Stimulated activated naive CD8-positive, alpha-beta T cell treated with anti-CD3 and anti-CD28 coated beads, Interleukin-15, Interleukin-2, amounts not matched to agents 100 ng/mL and 50 ng/mL, for 24 hours (primary cell): ENCODE results near the gene RBM20.
"Not testable (repeated sequence)": the region's sequence is repeated elsewhere in the genome, so short reads cannot be mapped to it uniquely, and the experiment has no call there.

Experiments used
- H3K27ac Mint-ChIP-seq: one replicate; pipeline ENCODE4 v1.8.0; 2021; ENCODE audit warnings: mild to moderate bottlenecking, mixed read lengths
- H3K27me3 Mint-ChIP-seq: one replicate; pipeline ENCODE4 v1.8.0; 2021; ENCODE audit warnings: mixed read lengths
- H3K36me3 Mint-ChIP-seq: one replicate; pipeline ENCODE4 v1.8.0; 2021; ENCODE audit warnings: low read depth, mixed read lengths
- H3K4me1 Mint-ChIP-seq: one replicate; pipeline ENCODE4 v1.8.0; 2021; ENCODE audit warnings: low read depth, mixed read lengths
- H3K4me3 Mint-ChIP-seq: one replicate; pipeline ENCODE4 v1.8.0; 2021; ENCODE audit warnings: mild to moderate bottlenecking, mixed read lengths
- H3K9me3 Mint-ChIP-seq: one replicate; pipeline ENCODE4 v1.8.0; 2021; ENCODE audit warnings: mixed read lengths

RBM20 gene

GRCh38 chr10:110756876-110757275 lies 112.7 kb downstream of the RBM20 start:
- no peak overlapping the region for H3K27ac Mint-ChIP-seq
- peaks cover 30% of the 10 kb centered on the region for H3K4me1 Mint-ChIP-seq
- no peaks in the 10 kb centered on the region for H3K9me3 Mint-ChIP-seq
- H3K36me3 Mint-ChIP-seq: no peaks in the 10 kb centered on the region
- peaks cover 4% of the 10 kb centered on the region for H3K27me3 Mint-ChIP-seq
- no peak overlapping the region for H3K4me3 Mint-ChIP-seq

DNA sequence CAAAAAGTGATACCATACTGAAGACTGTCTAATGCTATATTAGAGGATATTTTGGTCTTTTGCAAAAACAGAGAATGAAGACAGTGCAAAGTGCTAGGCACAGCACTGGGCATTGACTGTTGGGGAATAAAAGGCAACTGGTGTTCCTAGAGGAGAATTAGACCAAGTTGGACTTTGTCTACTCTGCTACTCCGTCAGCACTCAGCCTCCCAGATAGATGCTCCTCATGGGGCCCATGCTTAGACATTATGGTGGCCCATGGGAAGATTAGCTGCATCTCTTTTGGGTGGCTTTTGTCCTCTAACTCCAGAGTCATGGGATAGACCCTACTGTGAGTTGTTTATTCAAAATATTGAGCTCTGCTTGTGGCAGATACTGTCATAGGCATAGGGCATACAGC lies 113.5 kb downstream of the RBM20 start:
- Mint-ChIP-seq H3K4me3 (no peak overlapping the region), H3K4me1 (peaks cover 23% of the 10 kb centered on the region), H3K36me3 (no peaks in the 10 kb centered on the region), H3K27me3 (peaks cover 4% of the 10 kb centered on the region), H3K9me3 (no peaks in the 10 kb centered on the region), H3K27ac (no peak overlapping the region)

DNA sequence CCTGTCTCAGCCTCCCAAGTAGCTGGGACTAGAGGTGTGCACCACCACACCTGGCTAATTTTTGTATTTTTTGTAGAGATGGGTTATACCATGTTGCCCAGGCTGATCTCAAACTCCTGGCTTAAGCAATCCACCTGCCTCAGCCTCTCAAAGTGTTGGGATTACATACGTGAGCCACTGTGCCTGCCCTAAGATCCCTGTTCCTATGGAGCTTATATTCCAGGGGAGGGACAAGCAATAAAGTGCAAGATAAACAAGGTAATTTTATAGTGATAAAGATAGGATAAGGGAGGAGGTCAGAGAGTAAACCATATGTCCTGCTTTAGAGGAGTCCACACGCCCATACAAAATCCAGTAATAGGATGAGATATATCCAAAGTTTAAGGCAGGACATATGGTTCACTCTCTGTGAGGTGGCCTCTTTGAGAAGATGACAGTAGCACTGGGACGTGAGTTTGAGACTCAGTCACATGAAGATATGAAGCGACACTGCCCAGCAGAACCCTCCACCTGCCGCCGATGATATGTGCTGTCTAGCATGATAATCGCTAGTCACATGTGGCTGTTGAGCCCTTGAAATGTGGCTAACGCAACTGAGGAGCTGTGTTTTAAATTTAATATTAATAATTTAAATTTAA lies 114.1 kb downstream of the RBM20 start:
- no peak overlapping the region for H3K27ac Mint-ChIP-seq
- peaks cover 20% of the 10 kb centered on the region for H3K4me1 Mint-ChIP-seq
- no peaks in the 10 kb centered on the region for H3K9me3 Mint-ChIP-seq
- no peak overlapping the region for H3K4me3 Mint-ChIP-seq
- peaks cover 4% of the 10 kb centered on the region for H3K27me3 Mint-ChIP-seq
- no peaks in the 10 kb centered on the region for H3K36me3 Mint-ChIP-seq

DNA sequence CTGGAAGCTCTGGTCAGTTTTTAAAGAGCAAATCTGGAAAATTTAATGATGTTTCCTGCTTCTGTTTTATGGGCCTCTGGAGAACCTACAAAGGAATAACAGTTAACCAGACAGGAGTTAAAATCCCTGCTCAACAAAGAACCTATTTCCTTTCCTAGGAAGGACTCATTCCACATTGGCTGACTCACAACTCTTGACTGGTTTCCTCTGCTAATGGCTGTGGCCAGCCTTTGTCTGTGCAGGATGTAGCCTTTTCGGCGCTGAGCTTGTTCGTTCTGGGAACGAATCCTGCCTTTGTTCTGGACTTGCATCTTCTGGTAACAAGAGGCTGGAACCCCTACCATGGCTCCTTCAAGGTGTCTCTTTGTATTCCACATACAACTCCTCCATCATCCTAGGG lies 114.8 kb downstream of the RBM20 start:
- H3K27me3 Mint-ChIP-seq: peaks cover 4% of the 10 kb centered on the region
- peaks cover 13% of the 10 kb centered on the region for H3K4me1 Mint-ChIP-seq
- no peak overlapping the region for H3K4me3 Mint-ChIP-seq
- H3K36me3 Mint-ChIP-seq: no peaks in the 10 kb centered on the region
- H3K9me3 Mint-ChIP-seq: no peaks in the 10 kb centered on the region
- H3K27ac Mint-ChIP-seq: no peak overlapping the region

- H3K9me3 Mint-ChIP-seq: no peaks in the 10 kb centered on the region
- H3K4me3 Mint-ChIP-seq: no peak overlapping the region
- H3K4me1 Mint-ChIP-seq: peaks cover 7% of the 10 kb centered on the region
- no peaks in the 10 kb centered on the region for H3K36me3 Mint-ChIP-seq
- peaks cover 5% of the 10 kb centered on the region for H3K27me3 Mint-ChIP-seq
- no peak overlapping the region for H3K27ac Mint-ChIP-seq
Observed at GRCh38 chr10:110759523-110759922, 115.4 kb downstream of the RBM20 start.

GRCh38 chr10:110762109-110762848 lies 118.1 kb downstream of the RBM20 start:
- Mint-ChIP-seq H3K9me3 (no peaks in the 10 kb centered on the region), H3K27ac (no peak overlapping the region), H3K27me3 (peaks cover 3% of the 10 kb centered on the region), H3K36me3 (no peaks in the 10 kb centered on the region), H3K4me3 (no peak overlapping the region), H3K4me1 (peaks cover 18% of the 10 kb centered on the region)

- Mint-ChIP-seq H3K9me3 (no peaks in the 10 kb centered on the region), H3K27ac (no peak overlapping the region), H3K36me3 (no peaks in the 10 kb centered on the region), H3K27me3 (peaks cover 3% of the 10 kb centered on the region), H3K4me3 (no peak overlapping the region), H3K4me1 (peaks cover 18% of the 10 kb centered on the region)
Observed at GRCh38 chr10:110762849-110763211, 118.7 kb downstream of the RBM20 start.

DNA sequence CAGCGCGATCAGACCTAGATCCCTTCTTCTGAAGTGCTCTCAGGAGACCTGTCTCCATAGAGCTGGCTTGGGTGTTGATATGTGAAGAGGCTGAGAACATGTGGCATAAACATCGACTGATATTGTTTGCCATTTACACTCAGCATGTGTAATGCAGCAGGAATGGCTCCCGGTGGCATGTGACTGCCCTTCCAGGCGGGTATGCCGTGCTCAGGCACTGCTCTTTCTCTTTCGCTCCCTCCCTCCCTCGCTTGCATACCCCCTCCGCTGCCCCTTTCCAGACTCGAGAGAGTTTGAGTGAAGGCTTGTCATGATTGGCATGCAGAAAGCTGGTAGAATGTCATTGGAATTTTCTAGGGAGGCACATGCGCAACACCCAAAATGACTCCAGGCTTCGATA lies 120.2 kb downstream of the RBM20 start:
- H3K4me1 Mint-ChIP-seq: peaks cover 18% of the 10 kb centered on the region
- peaks cover 3% of the 10 kb centered on the region for H3K27me3 Mint-ChIP-seq
- H3K27ac Mint-ChIP-seq: no peak overlapping the region
- no peaks in the 10 kb centered on the region for H3K9me3 Mint-ChIP-seq
- H3K36me3 Mint-ChIP-seq: no peaks in the 10 kb centered on the region
- no peak overlapping the region for H3K4me3 Mint-ChIP-seq

DNA sequence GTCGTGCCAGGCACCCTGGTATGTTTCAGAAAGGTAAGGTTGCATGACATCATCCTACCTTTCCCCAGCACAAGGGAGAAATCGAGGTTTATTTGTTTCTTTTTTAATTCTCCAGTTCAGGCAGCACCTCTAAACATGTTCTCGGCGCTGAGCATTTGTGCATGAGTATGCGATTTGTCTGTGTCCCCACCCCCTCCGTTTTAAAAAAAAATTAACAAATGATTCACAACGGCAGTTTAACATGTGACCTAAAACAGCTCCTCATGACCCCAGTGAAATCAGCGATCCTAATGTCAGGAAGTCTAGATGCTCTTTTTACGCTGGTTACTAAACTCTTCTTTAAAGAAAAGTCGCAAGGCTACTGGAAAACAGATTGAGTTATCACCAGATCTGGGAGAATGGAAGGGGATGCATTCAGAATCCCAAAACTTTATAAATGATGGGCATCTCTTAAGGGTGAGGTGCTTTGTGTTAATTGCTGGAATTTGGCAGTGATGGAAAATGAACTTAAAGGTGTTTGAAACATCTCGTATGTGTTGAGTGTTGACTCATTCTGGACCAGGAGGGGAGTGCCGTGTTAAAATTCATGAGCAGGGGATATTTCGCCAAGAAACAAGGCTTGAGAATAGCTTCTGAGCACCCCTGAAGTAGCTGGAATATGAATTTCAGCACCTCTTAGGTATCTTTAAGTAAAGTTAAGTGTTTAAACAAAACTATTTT lies 120.8 kb downstream of the RBM20 start:
- peaks cover 20% of the 10 kb centered on the region for H3K4me1 Mint-ChIP-seq
- H3K27ac Mint-ChIP-seq: no peak overlapping the region
- no peak overlapping the region for H3K4me3 Mint-ChIP-seq
- H3K36me3 Mint-ChIP-seq: no peaks in the 10 kb centered on the region
- no peaks in the 10 kb centered on the region for H3K9me3 Mint-ChIP-seq
- peaks cover 3% of the 10 kb centered on the region for H3K27me3 Mint-ChIP-seq

DNA sequence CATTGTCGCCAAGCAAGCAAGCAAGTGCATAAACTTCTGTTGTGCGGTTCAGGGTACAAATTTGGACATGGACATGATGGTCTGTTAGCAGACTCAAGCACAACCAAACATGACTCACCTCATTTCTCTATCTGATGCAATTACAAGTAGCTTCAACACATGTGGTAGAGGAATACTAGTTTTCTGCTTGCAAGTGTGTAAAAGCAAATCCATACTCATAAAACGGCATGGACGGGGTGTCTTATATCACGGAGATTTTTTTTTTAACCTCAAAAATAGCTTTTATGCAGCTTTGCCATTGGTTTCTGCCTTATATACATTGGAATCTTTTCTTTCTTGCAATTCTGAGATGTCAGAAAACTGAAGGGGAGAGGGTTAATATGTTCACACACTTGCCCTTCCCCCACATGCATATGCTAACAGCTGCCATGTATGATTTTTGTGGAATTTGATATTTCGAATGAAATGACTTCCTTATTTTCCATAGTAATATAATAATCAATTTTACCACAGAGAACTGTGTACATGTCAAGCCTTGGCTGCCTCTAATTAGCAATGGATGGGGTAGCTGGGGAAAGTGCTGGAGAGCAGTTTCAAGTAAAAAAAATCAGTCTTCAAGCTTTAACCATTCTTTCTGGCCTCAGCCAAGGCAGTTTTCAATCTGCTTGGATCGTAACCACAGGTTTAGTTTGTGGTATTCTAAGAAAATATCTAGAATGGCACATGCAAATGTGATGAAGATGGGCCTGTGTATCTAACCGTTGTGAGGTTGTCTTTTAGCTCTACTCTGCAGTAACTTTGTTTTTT lies 121.6 kb downstream of the RBM20 start:
- Mint-ChIP-seq H3K4me1 (peaks cover 26% of the 10 kb centered on the region), H3K27ac (peak overlapping the region; percentile 52), H3K27me3 (peaks cover 3% of the 10 kb centered on the region), H3K36me3 (no peaks in the 10 kb centered on the region), H3K9me3 (no peaks in the 10 kb centered on the region), H3K4me3 (no peak overlapping the region)

DNA sequence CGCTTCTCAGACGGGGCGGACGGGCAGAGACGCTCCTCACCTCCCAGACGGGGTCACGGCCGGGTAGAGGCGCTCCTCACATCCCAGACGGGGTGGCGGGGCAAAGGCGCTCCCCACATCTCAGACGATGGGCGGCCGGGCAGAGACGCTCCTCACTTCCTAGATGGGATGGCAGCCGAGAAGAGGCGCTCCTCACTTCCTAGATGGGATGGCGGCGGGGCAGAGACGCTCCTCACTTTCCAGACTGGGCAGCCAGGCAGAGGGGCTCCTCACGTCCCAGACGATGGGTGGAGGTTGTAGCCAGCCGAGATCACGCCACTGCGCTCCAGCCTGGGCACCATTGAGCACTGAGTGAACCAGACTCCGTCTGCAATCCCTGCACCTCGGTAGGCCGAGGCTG lies 123.5 kb downstream of the RBM20 start:
- H3K4me3 Mint-ChIP-seq, H3K36me3 Mint-ChIP-seq, H3K27me3 Mint-ChIP-seq, H3K27ac Mint-ChIP-seq, H3K9me3 Mint-ChIP-seq: not testable (repeated sequence)
- peaks cover 41% of the 10 kb centered on the region for H3K4me1 Mint-ChIP-seq

GRCh38 chr10:110770243-110770642 lies 126.1 kb downstream of the RBM20 start:
- Mint-ChIP-seq H3K27ac (no peak overlapping the region), H3K4me3 (no peak overlapping the region), H3K4me1 (peaks cover 57% of the 10 kb centered on the region), H3K36me3 (no peaks in the 10 kb centered on the region), H3K9me3 (no peaks in the 10 kb centered on the region), H3K27me3 (no peaks in the 10 kb centered on the region)

GRCh38 chr10:110771486-110771885 lies 127.3 kb downstream of the RBM20 start:
- Mint-ChIP-seq H3K36me3 (no peaks in the 10 kb centered on the region), H3K27ac (no peak overlapping the region), H3K9me3 (no peaks in the 10 kb centered on the region), H3K27me3 (no peaks in the 10 kb centered on the region), H3K4me3 (no peak overlapping the region), H3K4me1 (peaks cover 51% of the 10 kb centered on the region)

- no peak overlapping the region for H3K27ac Mint-ChIP-seq
- no peak overlapping the region for H3K4me3 Mint-ChIP-seq
- no peaks in the 10 kb centered on the region for H3K27me3 Mint-ChIP-seq
- H3K36me3 Mint-ChIP-seq: no peaks in the 10 kb centered on the region
- peaks cover 51% of the 10 kb centered on the region for H3K4me1 Mint-ChIP-seq
- no peaks in the 10 kb centered on the region for H3K9me3 Mint-ChIP-seq
Observed at GRCh38 chr10:110771991-110772390, 127.9 kb downstream of the RBM20 start.
